Epithelial cell of prostate (primary cell): ENCODE measurements around the gene HVCN1.
"Not testable (repeated sequence)": the region's sequence is repeated elsewhere in the genome, so short reads cannot be mapped to it uniquely, and the experiment has no call there.

ENCODE experiments used
- DNase-seq: peaks from one replicate; pipeline ENCODE4 v3.0.0-alpha.2; 2011; ENCODE audit warnings: low read depth, low spot score
- H3K27ac ChIP-seq: fragments of 450-650 bp; 2 replicates; pipeline ENCODE4 v1.5.1; 2017; ENCODE audit warnings: mild to moderate bottlenecking

Gene HVCN1, protein sequence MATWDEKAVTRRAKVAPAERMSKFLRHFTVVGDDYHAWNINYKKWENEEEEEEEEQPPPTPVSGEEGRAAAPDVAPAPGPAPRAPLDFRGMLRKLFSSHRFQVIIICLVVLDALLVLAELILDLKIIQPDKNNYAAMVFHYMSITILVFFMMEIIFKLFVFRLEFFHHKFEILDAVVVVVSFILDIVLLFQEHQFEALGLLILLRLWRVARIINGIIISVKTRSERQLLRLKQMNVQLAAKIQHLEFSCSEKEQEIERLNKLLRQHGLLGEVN

DNA sequence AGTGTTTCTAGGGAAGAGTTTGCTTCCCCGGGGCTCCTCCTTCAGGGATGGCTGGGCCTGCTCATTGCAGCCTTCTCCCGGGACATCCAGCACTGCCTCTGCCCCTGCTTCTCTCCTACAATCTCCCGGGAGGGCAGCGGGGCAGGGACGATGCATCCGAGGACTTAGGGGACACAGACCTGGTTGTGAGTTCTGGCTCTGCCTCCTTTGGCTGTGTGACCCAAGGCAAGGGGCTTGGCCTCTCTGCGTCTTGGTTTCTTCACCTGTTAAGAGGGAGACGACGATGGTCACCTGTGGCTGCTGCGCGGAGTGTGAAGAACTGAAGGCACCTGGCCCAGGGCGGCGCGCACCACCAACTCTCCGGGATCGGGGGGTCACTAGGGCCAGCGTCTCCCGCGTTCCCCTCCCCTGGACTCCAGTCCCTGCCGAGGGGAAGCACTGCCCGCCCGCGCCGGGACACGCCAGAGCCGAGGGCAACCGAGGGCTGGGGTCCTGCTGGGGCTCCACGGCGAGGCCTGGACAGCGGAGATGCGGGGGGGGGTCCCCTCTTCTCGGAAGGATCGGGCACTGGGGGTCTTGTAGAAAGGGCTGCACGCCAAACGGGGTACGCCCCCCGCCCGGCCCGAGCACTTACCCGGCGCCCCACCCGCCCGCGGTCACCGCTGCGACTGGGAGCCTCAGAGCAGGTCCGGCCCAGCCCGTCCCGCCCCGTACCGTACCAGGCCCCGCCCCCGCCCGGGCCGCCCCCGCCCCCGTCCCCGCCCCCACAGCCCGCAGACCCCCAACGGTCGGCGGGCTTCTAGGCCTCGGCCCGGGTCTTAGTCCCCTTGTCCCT, at the start of gene HVCN1:
HVCN1 (minus strand) TSS at position 670 of the 835 bp plus-strand sequence. CDS start 5,870 bp downstream, outside the sequence.
- no peak for DNase-seq
- no peak within 1 kb of the TSS for H3K27ac ChIP-seq

DNA sequence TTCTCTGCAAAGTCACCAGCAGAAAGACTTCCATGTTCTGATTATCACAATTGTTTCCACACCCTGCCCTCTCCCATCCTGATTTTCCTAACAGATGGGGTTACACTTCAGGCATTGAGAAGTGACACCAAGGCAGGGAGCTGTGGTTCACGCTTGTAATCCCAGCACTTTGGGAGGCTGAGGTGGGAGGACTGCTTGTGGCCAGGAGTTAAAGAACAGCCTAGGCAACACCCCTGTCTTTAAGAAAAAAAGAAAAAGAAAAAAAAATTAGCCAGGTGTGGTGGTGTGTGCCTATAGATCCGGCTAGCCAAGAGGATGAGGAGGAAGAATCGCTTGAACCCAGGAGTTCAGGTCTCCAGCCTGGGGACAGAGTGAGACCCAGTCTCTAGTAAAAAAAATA, 48.6 kb upstream of the HVCN1 start:
- H3K27ac ChIP-seq = no peak overlapping the region

DNA sequence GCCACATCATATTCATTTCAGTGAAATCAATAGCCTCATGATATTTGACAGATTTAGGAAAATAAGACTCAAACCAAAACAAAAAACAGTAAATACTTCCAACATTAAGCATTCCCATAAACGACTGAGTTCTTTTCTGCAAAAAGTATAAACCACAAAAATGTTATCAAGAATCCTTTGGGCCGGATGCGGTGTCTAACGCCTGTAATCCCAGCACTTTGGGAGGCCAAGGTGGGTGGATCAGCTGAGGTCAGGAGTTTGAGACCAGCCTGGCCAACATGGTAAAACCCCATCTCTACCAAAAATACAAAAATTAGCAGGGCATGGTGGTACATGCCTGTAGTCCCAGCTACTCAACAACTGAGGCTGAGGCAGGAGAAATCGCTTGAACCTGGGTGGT, 48.1 kb upstream of the HVCN1 start:
- not testable (repeated sequence) for DNase-seq, H3K27ac ChIP-seq

More for the DNA sequence above, 48.6 kb upstream of the HVCN1 start:
- no peak for DNase-seq

DNA sequence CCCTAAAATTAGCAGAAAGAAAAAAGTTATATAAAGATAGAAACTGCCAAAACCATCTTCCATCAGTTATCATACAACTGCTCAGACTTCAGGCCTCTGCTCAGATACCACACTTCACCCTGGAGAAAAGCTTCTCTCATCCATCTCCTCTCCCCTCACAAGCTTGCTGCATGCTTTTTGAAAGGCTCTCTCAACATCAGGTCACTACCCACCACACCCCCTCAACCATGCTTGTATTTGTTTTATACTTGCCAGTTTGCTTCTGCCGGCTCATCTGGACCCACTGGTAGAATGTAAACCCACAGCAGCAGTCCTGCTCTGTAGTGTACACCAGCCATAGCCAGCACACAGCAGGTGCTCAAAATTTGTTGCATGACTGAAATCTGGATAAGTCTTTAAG, 45.0 kb upstream of the HVCN1 start:
- H3K27ac ChIP-seq = no peak overlapping the region
- no peak for DNase-seq

DNA sequence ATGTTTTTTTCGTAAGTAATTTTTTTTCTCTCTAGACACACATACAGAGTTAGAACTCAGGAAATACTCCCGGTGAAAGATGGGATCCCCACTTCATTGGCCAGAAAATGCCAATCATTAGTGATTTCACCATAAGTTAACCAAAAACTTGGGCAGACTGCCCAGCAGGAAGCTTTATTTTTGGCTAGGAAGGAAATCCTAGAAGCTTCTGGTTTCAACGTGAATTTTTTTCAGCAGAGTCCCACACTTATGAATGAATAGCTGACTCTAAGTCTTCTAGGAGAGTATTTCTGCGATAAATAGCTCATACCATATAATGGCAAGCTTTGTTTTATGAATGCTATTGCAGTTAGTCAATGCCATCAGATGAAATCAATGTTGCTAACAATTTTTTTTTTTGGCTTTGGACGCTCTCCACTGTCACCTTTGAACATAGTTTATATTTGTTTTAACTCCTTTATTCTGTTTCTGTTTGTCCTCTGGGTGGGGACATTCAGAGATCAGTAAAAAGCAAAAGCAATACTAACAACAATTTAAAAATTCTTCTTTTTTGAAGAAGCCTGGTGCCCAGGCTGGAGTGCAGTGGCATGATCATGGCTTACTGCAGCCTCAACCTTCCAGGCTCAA, 44.3 kb upstream of the HVCN1 start:
- DNase-seq = no peak
- H3K27ac ChIP-seq = no peak overlapping the region

DNA sequence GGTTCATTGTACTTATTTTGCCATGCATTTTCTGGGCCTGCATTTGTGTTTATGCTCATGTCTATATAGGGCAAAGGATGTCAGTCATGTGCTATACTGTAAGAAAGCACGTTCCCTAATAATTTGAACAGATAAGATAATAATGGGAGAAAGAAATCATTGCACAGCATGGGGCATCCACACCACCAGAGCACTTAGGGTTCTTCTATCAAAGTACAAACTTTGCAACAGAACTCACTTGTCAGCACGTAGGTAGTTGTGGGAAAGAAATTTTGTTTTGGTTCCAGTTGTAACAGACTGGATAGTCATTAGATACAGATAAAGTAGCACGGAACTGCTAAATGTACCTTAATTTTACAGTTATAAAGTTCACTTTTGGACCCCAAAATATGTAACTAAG, 43.7 kb upstream of the HVCN1 start:
- H3K27ac ChIP-seq = no peak overlapping the region
- DNase-seq = no peak

DNA sequence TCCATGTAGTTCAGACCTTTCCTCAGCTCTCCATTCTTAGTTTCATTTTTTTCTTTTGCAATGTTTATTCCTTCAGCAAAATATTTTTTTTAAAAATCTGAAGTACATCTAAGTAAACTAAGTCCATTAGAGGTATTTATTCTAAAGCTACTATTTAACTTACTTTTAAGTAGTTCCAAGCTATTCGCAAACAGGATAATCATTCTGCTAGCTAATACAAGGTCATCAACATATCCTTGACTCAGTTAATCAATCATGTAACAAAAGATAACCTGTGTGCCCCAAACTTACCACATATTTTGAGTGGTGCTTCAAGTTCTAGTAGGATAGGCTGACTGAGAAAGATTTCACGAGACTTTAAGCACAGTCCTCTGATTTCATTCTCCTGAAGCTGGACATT, 42.6 kb upstream of the HVCN1 start:
- no peak overlapping the region for H3K27ac ChIP-seq
- DNase-seq = no peak

DNA sequence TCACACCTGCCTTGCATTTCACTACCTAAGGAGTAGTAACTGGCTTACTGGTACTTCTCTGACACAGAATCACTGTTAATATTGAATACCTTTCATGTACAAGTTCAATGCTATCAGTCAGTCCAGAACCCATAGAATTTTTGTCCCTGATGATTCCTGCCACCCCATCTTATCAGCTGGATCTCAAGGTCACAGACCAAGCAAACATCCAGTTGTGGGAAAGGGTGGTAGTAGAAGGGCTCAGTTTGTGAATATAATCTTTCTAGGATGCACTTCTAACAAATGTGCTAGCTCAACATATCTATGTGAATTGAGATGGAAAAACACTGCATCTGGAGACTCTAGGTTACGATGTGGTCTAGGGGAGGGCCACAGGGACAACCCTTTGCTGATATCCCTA, 39.7 kb upstream of the HVCN1 start:
- no peak for DNase-seq
- H3K27ac ChIP-seq = no peak overlapping the region

DNA sequence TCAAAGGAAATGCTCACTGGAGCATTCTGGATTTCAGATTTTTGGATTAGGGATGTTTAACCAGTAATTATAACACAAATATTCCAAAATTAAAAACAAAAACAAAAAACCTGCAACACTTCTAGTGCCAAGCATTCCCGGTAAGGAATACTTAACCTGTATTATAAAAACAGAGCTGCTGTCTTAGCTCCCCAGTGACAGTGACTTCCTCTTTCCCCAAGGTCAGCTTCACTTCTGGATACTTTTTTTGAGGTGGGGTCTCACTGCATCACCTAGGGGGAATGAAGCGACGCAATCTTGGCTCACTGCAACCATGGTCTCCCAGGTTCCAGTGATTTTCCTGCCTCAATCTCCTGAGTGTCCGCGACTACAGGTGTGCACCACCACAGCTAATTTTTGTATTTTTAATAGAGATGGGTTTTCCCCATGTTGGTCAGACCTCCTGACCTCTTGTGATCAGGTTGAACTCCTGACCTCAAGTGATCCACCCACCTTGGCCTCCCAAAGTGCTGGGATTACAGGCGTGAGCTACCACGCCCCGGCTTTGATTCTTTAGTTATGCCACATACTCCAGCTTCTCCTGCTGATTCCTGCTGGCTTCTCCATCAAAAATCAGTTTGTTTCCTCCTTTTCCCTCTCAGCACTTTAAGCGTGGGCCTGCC, 37.9 kb upstream of the HVCN1 start:
- no peak overlapping the region for H3K27ac ChIP-seq

DNA sequence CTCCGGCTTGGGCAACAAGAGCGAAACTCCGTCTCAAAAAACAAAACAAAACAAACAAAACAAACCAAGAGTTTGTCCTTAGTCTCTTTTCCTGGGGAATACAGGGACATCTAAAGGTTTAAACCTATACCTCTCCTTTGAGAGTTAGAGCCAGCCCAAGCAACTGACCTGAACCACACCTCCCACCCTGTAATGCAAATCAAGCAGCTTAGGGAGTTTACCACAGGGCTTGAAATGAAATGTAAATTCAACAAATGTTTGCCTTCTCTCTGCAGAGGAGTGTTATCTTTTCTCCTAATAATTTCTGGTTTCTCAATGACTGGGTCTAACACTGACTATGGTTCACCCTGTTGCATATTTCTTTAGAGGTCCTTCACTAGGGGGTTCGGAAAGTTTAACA, 37.1 kb upstream of the HVCN1 start:
- no peak overlapping the region for H3K27ac ChIP-seq
- no peak for DNase-seq

More for the DNA sequence above, 37.9 kb upstream of the HVCN1 start:
- DNase-seq = no peak

DNA sequence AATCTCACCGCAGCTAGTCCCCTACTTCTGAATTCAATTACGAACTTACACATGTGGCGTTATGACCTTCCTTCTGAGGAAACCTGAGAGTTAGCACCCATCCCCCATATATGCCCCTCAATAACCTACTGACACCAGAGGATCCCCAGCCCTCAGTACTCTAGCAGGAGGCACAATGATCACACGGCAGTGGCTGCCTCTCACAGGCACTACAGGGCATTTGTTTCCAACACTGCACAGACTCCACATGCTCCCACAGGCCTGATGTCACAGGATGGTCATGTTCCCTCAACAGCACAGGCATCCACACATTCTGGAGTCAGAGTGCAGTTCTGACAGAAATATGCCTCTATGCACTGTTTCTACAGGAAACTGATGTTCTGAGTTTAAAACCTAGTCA, 36.4 kb upstream of the HVCN1 start:
- no peak overlapping the region for H3K27ac ChIP-seq
- DNase-seq = no peak

DNA sequence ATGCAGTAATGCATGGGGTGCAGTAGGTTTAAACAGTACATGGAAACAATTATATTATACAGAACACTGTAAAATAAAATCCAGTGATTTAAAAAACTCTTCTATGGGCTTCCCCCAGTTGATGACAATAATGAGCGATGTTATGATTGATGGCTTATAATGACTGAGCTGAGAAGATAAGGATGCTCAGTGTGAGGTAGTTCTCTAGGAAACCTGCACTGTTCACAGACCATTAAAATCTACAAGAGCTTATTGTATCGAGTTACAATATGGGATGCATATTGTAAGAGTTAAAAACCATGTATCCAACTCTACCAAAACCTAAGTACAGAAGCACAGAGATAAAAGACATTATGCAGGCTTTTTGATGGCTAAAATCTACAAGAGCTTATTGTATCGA, 34.0 kb upstream of the HVCN1 start:
- DNase-seq, H3K27ac ChIP-seq: not testable (repeated sequence)

DNA sequence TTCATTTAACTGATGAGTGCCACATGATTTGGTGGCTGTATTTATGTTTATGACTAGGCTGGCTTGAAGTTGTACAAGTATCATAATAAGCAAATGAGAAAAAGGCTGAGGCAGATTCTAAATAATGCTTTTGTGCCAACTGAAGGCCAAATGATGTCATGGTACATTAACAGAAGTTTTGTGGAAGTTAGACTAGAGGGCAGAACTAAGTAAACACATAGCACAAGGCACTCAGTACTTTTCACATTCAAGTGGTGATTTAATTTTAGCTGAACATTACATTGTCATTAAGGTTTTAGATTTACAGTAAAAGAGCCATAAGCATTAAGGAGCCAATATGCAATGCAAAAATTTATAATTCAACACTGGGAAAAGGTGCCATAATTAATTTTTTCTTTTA, 32.7 kb upstream of the HVCN1 start:
- DNase-seq = no peak
- H3K27ac ChIP-seq = no peak overlapping the region

DNA sequence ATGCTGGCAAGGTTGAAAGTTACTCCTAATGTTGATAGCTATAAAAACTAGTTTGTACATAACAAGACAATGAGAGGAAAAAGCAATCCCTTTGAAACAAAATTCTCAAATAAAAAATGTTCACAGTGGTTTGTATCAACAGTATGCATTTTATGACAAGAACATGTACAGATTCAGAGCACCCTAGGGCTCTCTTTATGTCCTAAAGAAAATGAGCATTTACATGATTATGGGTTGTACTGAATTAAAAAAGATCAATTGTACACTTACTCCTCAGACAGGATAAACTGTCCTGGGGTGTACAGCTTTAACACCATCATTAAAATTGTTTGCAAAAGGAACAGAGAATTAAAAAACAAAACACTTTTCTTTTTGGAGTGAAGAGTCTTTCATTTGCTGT, 31.6 kb upstream of the HVCN1 start:
- no peak overlapping the region for H3K27ac ChIP-seq
- no peak for DNase-seq

DNA sequence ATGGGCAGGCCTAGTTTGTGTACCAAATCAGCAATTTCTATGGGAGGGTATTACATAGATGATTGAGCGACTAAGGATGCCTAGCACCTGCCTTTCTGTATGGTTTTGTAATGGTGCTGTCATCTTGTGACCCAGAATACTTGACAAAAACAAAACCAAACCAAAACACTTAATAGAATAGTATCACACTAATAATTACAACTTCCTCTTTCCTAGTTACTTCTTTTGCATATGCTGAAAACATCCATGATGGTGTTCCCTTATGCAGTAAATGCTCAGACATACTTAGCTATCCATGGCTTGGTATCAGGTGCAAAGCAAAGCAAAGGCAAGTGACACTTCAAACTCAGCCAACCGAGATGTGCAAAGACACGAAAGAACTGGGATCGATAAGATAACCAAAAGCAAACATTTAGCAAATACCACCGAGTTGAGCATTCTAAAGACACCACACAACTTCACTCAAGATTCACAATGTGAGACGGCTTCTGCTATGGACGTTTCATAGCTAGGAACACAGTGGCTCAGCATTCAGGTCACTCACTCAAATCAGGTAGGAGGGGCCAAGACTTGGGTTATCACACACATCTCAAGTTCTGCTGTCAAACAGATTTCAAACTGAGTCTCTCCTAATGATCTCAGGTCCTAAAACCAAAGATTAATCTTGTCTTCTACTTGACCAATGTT, 29.4 kb upstream of the HVCN1 start:
- no peak overlapping the region for H3K27ac ChIP-seq
- no peak for DNase-seq

DNA sequence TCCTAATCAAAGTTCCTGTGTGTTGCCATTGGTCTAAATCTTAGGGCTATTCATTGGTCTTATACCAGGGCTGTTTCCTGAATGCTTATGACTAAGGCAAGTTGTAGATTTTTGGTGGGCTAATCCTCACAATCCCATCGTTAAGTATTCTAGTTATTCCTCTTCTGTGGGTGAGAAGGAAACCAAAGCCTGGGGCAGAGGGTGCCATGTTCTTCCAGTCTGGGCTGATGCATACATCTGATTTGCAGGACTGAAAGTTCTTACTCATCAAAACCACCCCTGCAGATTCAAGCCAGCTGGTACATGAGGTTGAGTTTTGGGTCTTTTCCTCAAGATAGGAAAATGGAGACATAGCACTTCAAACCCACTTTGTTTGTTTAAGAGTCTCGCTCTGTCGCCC, 28.1 kb upstream of the HVCN1 start:
- no peak overlapping the region for H3K27ac ChIP-seq
- DNase-seq = no peak

DNA sequence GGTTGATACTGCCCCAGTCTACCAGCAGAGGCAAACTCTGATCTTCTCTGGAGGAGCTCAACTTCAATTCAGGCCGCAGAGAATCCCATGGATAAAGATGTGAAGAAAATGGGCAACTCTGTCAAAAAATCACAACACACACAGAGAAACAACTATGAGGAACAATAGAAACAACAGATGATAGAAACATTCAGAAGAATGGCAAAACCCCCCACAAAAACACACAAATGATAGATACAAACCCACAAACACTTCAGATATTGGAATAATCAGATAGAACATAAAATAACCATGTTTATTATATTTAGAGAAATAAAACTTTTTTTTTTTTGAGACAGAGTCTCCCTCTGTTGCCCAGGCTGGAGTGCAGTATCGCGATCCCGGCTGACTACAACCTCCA, 20.0 kb upstream of the HVCN1 start:
- H3K27ac ChIP-seq = no peak overlapping the region
- DNase-seq = no peak

DNA sequence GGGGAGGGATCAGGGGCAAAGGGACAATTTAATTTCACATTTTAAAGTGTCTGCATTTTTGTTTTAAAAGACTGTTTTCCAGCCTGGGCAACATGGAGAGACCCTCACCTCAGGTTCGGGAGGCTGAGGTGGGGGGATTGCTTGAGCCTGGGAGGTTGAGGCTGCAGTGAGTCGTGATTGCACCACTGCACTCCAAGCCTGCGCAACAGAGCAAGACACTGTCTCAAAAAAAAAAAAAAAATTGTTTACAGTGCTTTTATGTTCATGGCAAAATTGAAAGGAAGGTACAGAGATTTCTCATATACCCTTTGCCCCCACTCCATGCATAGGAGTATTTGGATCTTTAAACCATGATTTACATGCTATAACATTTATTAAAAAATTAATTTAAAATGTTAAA, 16.4 kb upstream of the HVCN1 start:
- no peak for DNase-seq
- no peak overlapping the region for H3K27ac ChIP-seq

DNA sequence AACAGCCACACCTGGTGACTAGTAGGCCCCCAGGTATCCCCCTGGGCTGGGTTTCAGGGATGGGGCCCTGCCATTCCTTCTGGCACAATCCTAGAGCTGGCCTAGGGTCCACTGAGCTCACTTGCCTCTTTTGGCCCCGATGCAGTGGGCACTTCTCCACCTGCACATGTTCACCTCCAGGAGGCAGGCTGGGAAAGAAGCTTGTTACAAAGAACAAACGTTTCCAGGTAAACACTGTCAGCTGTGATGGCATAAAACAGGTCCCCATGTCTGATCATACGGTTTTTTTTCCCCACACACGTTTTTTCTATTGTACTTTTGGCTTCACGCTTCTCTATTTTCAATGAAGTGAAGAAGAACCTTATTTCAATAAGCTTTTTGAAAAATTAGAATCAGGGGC, 15.8 kb upstream of the HVCN1 start:
- no peak overlapping the region for H3K27ac ChIP-seq
- no peak for DNase-seq

DNA sequence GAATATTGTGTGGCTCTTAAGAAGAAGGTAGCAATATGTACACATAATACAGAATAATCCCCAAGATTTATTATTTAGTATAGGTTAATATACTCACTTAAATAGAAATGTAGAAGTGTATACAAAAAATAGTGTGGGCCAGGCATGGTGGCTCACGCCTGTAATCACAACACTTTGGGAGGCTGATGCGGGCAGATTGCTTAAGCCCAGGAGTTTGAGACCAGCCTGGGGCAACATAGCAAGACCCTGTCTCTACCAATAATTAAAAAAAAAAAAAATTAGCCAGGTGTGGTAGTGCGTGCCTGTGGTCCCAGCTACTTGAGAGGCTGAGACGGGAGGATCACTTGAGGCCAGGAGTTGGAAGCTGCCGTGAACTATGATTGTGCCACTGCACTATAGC, 15.3 kb upstream of the HVCN1 start:
- DNase-seq = no peak
- H3K27ac ChIP-seq = no peak overlapping the region
